ENCODE measurements around the gene KCTD18.
A peak's percentile ranks its signal among the peaks of the same experiment; 100 is the strongest.

The KCTD18 gene

DNA sequence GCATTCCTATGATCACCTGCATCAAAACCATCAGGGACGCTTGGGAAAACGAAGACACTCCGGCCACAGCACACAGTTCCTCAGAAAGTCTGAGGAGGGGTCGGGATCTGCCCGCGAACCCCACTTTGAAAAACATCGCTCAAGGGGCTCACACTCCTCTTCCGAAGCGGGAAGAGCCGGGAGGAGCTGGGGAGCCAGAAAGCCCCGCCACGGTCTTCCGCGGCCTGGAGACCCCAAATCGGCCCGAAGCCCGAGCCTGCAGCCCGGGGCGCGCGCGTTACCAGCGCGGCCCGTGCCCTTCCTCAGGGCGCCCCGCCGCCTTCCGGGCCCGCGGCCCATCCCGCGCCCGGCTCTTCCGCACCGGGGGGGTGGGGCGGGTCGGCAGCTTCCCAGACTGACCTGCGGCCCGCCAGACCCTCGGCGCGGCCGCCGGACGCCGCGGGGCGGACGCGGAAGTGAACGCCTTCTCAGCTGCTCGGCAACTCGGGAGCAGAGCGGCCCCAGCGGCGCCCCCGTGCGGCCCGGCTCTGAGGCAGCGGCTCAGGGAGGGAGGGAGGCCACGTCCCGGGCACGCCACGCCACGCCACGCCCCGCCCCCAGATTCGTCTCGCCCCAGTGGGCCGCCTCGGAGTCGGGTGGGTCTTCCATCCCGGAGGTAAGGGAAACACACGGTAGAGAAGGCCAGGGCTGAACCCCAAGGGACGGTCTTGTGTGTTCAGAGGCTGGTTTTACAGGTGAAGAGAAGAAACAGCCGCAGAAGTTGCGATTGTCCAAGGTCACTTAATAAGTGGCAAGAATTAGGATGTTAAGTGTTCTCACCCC lies at the start of gene KCTD18:
Gene KCTD18 (minus strand): TSS at position 457 of the 822 bp plus-strand sequence. CDS start 3,052 bp downstream, outside the sequence.
- peak; percentile 93 for DNase-seq

DNA sequence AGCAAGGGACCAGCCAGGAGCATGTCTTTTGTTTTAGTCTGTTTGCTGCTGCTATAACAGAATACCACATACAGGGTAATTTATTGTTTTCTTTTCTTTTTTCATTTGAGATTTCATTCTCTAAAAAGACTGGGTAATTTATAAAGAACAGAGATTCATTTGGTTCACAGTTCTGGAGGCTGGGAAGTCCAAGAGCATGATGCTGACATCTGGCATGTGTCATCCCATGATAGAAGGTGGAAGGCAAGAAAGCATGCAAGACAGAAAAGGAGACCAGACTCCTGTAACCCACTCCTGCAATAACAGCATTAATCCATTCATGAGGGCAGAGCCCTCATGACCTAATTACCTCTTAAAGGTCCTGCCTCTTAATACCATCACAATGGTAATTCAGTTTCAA lies 30.9 kb upstream of the KCTD18 start:
- DNase-seq: no peak

DNA sequence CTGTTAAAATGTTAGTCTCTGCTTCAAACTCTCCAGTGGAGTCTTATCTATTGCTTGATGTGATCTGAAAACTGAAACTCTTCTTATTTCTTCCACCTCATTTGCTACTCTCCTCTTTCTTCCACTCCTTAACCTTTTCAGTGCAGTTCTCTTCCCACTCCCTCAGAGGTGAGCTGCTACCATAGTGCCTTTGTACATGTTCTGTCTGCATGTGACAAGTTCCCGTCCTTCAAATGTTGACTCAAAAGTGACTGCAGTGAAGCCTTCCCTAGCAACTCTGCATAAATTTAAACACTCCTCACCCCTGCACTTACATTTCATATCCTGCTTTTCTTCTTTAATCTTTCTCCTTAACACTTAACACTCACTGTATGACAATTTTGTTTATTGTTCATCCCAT lies 28.3 kb upstream of the KCTD18 start:
- DNase-seq: no peak

DNA sequence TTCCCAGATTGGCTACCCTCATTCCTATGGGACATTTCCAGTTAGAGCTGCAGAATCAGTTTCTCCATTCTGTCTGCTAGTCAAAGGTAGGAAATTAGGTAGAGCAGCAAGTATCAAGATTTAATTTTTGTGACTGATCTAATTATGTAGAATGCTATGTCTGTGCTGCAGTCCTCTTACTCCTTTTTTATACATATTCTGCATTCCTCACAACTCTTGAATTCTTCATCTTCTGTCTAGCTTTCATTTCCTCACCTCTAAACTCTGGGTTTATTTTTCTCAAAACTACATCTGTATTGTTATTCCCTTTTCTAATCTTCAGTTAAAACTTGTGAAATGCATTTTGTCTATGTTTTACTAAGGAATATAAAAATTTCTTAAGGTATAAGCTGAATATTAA lies 24.7 kb upstream of the KCTD18 start:
- DNase-seq: no peak

DNA sequence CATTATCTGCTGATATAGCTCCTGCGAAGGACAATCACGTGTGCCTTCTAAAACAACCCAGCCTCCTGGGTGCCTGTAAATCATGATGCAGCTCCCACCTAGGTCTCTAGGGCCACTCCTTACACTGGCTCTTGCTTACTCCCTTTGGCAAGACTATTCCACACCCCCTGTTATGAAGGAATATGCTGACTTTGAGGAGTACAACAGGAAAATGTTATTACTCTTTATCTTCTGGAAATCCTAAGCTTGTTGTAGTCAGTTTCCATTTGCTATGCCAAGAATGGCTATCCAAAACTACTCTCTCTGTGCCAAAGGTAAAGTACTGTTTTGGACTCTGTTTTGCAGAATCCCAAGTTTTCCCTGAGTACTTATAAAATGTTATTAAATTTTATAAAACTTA lies 23.9 kb upstream of the KCTD18 start:
- DNase-seq: no peak

DNA sequence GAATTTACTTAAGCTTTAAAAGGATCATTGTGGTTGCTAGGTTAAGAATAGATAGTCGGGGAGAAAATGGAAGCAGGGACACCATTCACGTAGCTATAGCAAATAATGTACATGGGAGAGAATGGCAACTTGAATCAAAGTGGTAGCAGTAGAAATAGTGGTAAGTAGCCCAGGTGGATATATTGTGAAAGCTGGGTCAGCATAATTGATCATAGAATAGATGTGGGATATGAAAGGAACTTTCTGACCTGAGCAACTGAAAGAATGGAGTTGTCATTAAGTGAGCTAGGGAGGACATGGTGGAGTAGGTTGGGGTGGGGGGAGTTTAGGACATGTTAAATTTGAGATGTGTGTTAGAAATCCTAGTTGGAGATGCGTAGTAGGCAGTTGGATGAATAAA lies 18.4 kb upstream of the KCTD18 start:
- no peak for DNase-seq

DNA sequence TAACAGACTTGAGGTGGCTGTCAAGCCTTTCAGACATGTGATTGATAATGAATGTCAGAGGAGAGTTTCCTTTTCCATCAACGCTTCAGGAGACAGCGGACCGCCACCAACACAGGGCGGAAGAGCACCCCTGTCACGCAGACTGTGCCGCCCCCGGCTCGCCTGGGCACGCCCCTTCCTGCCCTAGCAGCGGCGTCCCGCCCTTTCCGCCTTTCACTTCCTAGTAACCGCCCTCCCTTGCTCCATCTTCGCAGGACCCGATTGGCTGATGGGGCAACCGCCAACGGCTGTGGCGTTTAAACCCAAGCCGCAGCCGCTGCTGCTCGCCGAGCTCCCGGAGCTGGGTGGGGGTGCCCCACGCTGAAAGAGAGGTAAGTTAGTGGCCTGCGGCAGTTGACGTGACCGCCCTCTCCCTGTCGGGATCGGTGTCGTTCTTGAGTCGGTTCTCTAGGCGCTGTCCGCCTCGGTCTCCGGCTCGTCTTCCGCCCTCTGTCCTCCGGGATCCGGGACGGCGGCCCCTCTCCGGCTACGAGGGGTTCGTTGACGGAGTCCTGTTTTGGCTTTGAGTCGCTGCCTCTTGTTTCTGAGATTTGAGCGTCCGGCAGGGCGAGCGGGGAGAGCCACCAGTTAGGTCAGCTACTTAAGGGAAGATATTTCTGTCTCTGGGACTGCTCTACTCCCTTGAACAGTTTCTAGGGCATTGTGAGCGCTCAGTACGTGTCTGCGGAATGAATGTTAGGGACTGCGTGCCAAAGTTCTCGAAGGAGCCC lies 16.2 kb upstream of the KCTD18 start, which contains the start of gene SGO2:
Gene SGO2 (plus strand): TSS at position 326 of the 770 bp plus-strand sequence. CDS start 6,769 bp downstream, outside the sequence.
- peak; percentile 98 for DNase-seq

DNA sequence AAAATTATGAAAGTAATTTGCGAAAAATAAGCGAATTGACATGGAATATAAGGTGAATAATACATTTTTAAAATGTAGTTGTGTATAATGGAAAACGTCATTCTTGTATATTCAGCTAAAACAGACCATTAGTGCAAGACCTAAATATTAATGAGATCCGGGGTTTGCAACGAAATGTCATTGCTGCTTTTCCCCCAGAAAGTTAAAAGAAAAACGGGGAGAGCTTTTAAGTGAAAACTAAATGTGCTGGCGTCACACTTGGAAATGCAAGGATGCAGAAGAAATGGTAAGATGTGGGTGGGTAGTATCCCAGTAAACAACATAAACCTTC lies 15.6 kb upstream of the KCTD18 start:
- DNase-seq: no peak

DNA sequence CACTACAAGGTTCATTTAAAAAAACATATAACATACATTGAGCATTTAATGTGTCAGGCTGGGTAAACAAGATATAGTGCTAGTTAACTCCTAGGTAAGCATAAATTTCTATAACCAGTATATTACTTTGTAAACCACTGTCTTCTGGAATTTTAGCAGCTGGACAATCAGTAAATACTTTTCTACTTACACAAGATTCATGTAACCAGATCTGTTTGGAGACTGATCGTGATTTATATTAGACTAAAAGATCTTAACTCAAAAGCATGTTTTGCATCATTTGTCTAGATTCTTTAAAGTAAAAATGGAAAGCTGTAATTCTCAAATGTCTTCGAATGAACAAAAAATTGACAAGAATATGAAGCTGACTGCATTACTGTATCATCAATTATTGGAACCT lies 15.2 kb upstream of the KCTD18 start:
- no peak for DNase-seq

DNA sequence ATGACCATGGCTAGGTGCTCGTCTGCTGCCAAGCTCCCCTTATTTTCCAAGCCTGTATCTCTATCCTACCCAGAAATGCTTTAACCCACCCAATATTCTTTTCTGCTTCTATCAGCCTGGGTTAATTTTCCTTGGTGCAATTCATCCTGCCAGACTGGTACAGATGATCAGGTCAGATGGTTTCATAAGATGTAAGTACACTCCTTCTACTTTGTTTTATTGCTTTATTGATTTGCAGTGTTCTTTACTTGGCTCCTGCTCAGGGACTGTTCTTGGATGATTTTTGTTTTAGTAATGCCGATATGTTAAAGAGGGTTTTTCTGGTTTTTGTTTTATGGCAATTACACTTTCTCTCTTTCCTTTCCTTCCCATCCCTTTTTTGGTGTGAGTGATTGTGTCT lies 13.7 kb upstream of the KCTD18 start:
- DNase-seq: no peak

DNA sequence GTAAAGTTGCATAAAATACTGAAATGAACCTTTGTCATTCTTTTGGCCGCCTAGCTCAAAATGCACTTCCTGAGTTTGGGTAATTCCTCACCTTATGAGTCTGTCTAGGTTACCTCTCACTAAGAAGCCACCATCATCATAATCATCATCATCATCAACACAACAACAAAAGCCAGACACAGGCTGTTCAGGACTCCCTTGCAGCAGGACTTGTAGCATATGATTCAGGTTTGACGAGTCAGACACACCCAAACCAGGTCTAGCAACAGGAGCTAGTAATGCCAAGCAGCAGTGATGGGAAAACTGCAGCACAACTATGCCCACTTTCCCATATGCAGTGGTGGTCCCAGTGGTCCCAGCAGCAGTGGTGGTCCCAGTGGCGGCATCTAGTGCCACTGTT lies 13.3 kb upstream of the KCTD18 start:
- DNase-seq: no peak

DNA sequence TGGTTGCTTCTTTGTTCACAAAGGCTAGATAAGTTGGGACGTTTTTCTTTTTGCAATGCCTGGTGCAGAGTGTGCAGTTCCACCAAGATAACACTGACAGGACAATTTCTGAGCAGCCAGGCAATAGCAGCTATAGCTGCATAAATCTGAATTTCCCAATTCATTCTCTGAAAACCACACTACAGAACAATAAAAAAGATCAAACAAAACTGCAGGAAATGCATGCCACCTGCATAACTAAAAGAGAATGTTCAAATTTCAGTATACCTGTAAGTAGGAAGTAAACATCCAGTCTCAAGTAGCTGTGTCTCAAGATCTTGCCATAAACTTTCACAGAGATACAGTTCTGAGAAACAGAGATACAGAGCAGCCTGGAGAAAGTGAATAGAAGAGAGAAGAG lies 5.3 kb upstream of the KCTD18 start:
- DNase-seq: no peak

DNA sequence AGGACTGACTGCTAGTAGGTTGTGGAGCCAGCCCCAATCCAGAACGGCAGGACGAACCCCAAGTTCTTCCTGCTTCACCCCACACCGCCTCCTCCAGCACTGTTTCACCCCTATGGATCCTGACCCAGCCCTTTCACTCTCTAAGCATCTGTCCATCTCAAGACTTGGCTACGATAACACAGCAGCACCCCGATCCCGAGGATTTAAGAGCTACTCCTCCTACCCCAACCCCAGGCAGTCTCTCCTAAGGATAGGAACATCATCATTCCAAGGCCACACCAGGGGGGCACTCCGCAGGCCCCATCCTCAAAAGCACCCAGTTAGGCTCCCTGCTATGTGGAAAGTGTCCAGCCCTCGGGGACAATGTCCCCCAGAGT lies 645 bp downstream of the KCTD18 start:
- no peak for DNase-seq

DNA sequence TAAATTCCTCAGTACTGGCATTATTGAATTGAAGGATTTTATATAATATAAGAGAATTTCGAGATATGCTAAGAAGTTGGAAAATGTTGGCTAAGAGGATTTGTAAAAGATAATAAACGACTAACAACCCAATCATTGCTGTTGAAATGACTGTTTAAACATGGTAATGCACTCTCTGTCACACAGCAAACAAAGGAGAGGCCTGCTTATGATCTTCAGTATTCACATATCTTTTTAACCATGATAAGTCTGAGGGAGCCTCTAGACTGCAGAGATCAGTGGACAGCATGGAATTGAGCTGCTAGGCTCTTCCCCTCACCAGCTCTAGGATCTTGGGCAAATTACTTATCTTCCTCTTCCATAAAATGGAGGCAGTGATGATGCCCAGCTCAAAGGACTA lies 2.7 kb downstream of the KCTD18 start:
- DNase-seq: no peak

DNA sequence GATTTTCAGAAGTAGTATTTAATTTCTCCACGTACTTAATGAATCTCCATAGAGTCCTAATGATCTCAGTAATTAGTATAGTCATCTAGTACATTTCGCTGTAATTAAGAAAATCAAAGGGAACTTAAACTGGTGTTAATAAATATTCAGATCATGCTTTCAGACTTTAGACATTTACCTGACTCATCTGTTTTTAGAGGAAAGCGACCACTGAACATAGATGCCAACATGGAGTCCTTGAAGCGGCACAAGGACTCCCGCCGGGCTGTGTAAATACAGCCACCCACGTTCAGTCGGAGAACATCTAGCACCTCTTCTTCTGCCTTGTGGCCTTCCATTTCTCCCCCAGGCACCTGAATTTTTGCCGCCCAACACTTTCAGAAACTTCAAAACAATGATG lies 3.2 kb downstream of the KCTD18 start:
- no peak for DNase-seq

DNA sequence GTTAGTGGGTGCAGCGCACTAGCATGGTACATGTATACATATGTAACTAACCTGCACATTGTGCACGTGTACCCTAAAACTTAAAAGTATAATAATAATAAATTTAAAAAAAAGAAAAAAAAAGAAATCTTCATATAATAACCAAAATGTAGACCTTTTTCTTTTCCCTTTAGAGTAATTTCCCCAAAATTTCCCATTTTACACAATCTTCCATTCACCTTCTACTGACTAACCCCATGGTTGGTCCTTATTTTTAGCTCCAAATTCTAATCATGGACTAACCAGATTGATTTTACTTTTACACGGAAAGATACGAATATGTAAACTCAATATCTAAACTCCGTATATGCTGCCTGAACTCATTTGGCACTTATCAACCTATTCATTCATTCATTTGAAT lies 7.7 kb downstream of the KCTD18 start:
- no peak for DNase-seq

DNA sequence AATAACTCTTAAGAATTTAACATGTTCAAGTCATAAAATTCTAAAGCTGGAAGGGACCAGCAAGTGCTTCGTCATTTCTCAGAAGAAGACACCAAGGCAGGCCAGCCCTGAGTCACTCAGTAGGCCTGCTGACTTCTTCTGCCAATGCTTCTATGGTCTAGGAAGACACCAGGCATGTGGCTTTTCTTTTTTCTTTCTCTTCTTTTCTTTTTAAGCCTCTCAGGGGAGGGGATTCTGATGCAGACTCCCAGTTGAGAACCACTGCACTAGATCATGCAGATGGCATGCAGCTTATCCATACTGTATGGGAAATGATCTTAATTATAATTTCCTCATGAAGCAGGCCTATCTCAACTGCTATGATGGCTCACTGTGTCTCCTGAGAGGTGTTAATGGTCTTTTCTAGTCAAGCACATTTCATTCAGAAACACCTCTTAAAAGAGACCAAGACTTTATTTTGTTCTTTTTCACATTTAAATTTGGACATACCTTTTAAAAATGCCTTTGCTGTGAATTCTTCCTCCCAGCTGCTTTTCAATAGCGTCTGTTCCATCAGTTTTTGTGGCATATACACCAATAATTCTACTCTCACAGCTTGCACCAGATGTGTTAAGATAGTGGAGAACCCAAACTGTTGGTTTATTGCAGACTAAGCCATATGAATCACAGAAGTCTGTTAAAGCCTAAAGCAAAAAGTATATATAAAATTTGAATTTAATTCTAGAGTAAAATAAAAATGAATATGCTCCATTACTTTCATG lies 11.3 kb downstream of the KCTD18 start:
- no peak for DNase-seq

DNA sequence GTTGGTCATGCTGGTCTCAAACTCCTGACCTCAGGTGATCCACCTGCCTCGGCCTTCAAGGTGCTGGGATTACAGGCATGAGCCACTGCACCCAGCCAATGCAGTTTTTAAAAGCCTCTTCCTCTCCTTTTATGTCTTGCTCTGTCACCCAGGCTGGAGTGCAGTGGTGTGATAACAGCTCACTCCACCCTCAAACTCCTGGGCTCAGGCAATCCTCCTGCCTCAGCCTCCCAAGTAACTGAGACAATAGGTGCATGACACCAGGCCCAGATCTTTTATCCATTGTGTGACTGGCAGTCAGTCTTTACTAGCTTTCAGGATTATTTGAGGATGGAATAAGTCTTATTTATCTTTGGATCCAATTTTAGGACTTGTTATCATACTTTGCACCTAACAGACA lies 13.2 kb downstream of the KCTD18 start:
- DNase-seq: no peak

DNA sequence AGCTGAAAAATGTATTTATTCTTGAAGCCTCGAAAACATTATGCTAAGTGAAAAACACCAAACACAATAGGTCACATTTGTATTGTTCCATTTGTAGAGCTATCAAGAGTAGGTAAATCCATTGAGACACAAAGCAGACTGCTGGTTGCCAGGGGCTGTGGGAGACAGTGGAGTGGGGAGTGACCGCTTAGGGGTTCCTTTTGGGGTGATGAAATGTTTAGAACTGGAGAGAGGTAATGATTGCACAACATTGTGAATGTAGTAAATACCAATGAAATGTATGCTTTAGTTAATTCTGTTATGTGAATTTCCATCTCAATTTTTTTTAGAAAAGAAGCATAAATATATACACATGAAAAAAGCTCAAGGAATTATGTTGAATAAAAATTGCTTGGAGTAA lies 15.8 kb downstream of the KCTD18 start:
- no peak for DNase-seq

DNA sequence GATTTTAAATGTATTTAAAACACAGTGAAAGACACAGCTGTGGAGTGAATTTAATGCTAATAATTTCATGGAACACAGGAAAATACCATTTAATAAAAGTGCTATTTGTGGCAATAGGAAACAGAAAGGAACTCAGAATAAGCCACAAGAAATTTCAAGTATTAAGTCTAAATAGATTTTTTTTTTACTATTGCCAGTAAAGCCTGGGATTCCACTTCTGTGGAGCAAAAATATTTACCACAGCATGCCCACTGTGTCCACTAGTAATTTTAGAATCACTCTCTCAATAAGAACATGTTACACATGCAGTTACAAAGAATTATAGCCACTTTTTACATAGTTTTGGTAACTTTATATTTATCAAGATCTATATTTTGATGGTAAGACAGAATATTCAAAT lies 17.2 kb downstream of the KCTD18 start:
- no peak for DNase-seq

DNA sequence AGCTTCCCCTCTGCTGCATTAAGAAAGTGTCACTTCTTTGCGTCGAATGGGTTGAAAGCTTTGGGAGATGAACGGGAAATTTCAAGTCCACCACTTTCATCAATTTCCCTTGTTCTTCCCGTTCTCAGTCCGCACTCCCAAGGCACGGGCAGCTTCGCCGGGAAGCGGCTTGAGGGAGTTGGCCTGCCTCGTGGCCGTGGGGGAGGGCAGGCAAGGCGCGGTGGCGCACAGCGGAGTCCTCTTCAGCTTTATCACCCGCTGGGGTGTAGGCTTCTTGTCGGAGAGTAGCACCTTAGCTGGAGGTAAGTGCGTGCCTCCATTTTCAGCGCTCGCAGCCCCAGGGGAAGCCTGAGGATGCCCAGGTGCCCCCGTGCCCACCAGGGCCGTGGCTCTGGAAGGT lies 19.9 kb downstream of the KCTD18 start:
- DNase-seq: no peak

DNA sequence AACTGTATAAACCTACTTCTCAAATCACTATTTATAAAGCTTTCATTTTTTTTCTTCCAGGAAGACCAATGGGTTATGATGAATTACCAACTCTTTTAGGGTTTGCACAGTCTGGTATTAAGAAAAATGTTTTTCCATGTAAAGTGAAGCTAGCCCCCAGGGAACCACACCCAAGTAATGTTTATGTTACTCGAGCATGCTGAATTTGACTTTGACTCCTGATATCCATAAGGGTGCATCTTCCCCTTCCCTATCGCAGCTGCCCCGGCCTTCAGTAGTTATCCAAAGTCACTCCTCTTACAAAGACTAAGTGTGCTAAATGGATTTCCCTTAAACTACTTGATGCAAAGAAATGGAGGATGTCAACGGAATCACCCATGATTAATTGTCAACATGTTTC lies 21.7 kb downstream of the KCTD18 start:
- DNase-seq: no peak

DNA sequence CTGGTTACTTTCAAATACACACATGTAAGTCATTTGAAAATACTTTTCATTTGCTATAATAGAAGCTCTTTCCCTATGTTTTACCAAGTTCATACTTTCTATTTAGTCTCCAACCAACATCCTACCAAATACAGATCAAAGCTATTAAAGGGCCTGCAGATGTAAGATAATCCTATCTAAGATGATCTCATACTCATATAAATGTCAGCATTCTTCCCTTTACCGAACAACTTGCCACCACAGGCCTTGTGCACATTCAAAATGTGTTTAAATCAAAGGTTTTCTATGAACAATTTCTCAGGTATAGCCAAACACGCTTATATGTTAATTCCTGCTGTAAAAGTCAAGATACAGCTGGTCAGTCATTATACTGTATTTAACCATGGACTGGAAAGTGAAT lies 23.3 kb downstream of the KCTD18 start:
- DNase-seq: no peak

DNA sequence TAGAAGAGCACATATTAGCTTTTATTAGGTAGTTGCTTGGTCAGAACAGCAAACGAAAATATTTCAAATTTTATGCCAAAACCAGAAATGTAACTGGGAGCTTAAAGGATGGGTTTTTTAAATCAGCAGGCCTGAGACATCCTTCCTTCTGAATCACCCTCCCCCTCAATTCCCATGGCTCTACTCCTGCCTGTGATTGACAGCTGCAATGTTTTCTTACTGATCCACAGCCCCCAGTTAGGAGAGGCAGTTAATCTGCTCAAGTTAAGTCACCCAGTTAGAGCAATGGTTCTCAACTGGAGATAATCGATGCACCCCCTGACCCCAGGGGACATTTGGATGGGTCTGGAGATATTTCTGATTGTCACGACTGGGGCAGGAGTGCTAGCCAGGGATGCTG lies 24.9 kb downstream of the KCTD18 start:
- DNase-seq: no peak
